VCaP (cell line): ENCODE measurements around the gene ACTR6.

Experiments used
- H3K27ac ChIP-seq: fragments of 450-650 bp; 2 replicates; pipeline ENCODE4 v1.5.1; 2017
- CTCF ChIP-seq: fragments of 450-650 bp; conservative IDR thresholded peaks from 2 replicates; pipeline ENCODE4 v1.5.1; 2017; ENCODE audit warnings: mild to moderate bottlenecking, moderate library complexity

Gene ACTR6

DNA sequence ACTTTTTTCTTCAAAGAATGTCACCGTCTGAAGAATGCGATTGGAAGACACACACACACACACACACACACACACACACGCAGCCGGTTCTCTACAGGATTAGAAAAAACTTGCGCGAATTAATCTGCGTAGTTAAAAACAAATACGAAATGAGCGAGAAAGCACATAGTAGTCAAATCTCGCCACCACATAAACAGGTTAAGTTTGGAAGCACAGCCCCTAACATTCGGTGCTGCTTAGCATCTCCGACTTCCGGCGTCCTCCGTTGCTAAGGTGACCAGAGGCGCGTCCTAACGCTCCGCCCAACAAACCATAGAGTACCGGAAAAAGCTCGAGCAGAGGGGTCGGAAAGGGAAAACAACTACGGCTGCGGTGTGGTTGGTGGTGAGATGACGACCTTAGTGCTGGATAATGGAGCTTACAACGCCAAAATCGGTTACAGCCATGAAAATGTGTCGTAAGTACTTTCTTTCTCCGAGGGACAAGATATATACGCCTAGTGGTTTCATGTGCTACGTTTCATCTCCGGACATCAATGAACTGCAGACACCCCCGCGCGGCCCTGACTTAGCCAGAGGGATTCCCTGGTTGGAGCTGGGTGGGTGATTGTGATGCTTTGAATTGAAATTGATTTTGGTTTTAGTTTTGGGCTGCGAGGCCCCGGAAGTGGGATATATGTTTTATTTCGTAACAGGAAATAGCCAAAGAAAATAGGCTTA is at the start of gene ACTR6:
ACTR6 (plus strand) TSS at position 353 of the 719 bp plus-strand sequence; CDS start at position 390, 37 bp downstream.
- peak within 1 kb of the TSS; percentile 86 for H3K27ac ChIP-seq
- no peak for TF ChIP-seq CTCF

DNA sequence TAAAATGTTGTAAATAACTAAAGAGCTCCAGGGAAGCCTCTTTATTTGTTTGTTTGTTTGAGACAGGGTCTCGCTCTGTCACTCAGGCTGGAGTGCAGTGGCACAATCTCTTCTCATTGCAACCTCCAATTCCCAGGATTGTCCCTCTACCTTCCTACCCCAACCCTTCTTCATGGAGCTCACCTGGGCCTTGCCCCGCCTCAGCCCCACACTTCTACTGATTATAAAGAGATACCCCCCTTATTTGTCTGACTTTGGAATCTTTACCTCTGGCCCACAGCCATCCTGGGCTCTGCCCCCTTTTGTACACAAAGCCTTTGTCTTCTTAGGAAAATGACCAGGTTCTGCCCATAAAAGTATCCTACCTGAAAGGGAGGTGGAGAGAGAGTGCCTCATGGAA is 48.8 kb upstream of the ACTR6 start:
- H3K27ac ChIP-seq, result no peak overlapping the region
- no peak for TF ChIP-seq CTCF

GRCh38 chr12:100153131-100153530 is 47.5 kb upstream of the ACTR6 start:
- H3K27ac ChIP-seq, result no peak overlapping the region
- no peak for TF ChIP-seq CTCF

DNA sequence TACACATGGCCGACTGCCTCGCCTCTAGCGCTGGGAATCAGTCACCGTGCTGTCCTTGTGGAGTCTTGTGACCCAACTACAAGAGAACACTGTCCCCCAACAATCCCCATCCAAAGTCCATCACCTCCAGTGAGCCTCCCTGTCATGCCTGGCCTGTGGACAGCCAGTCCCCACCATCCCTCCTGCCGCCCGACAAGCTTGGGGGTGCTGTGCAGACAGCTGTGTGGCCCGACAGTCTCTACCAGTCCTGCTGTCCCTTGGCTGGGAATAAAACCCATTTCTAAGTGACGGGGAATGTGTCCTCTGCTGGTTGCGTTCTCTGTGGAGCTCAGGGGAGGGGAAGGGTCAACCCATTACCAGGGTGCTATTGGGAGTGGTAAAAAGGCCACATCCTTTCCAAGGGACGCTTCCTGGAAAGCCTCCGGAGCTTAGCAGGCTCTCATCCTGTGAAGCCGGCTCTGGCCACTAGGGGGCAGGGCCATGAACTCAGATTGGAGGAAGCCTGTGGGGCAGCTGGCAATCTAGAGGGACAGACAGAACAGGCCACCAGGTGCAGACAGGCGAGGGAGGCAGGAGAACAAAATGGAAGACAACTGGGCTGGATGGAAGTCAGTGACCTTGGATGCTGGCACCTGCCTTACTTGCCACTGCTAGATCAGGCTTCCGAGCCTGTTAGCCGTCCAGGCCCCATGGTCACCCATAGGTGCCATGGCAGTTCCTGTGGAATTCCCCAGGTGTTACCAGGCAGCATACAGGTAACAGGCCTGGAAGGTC is 46.0 kb upstream of the ACTR6 start:
- H3K27ac ChIP-seq, result no peak overlapping the region
- peak; percentile 88 for TF ChIP-seq CTCF

GRCh38 chr12:100156731-100157426 is 43.7 kb upstream of the ACTR6 start:
- no peak overlapping the region for H3K27ac ChIP-seq
- TF ChIP-seq CTCF, result no peak

- H3K27ac ChIP-seq, result no peak overlapping the region
- TF ChIP-seq CTCF, result no peak
Observed at GRCh38 chr12:100157427-100157821, 43.2 kb upstream of the ACTR6 start.

GRCh38 chr12:100158535-100158934 is 42.1 kb upstream of the ACTR6 start:
- H3K27ac ChIP-seq, result no peak overlapping the region
- no peak for TF ChIP-seq CTCF
